Esophagus muscularis mucosa (tissue), 4 donors: ENCODE results near the gene FLNC. TPM values are rescaled to one million over a fixed set of nuclear protein-coding genes. Genes with fewer than 3 reads are reported as not detected.

Source experiments
- DNase-seq: peaks from one replicate; pipeline ENCODE4 v3.0.0-alpha.2; 2017; ENCODE audit errors: extremely low spot score
- H3K27ac ChIP-seq, 4 donors: fragments of 200-600 bp; sonication (generic); replicated peaks in 1 of 4; 1 replicate in 3 of 4; 2 replicates in 1 of 4; pipeline ENCODE4 v1.5.1; 2016 to 2019; ENCODE audit warnings: mild to moderate bottlenecking in 1 of 4
- H3K27me3 ChIP-seq, 4 donors: fragments of 200-600 bp; sonication (generic); one replicate each; pipeline versions ENCODE4 v1.5.1 to v1.6.0; 2016 to 2019
- H3K36me3 ChIP-seq, 4 donors: fragments of 200-600 bp; sonication (generic); one replicate each; pipeline ENCODE4 v1.5.1; 2016 to 2019
- H3K4me1 ChIP-seq, 4 donors: fragments of 200-600 bp; sonication (generic); one replicate each; pipeline ENCODE4 v1.5.1; 2016 to 2019
- H3K4me3 ChIP-seq, 4 donors: fragments of 200-600 bp; sonication (generic); 1 replicate in 2 of 4; 2 replicates in 2 of 4; pipeline ENCODE4 v1.5.1; 2016 to 2019; ENCODE audit warnings: mild to moderate bottlenecking in 4 of 4, moderate library complexity in 1 of 4
- H3K9me3 ChIP-seq, 4 donors: fragments of 200-600 bp; sonication (generic); 1 replicate in 3 of 4; 2 replicates in 1 of 4; pipeline ENCODE4 v1.5.1; 2016 to 2019
- EP300 ChIP-seq: sonication (generic); formaldehyde crosslinking; IDR thresholded peaks from one replicate; pipeline ENCODE4 v1.6.1; 2017; ENCODE audit warnings: antibody characterized with exemption
- POLR2A ChIP-seq: fragments of 450-650 bp; IDR thresholded peaks from one replicate; pipeline ENCODE4 v1.6.1; 2017; ENCODE audit warnings: antibody characterized with exemption, moderate library complexity, mild to moderate bottlenecking, low read depth
- POLR2AphosphoS5 ChIP-seq, 2 donors: sonication (generic); formaldehyde crosslinking; IDR thresholded peaks; one replicate each; pipeline ENCODE4 v1.6.1; 2017; ENCODE audit warnings: antibody characterized with exemption in 2 of 2
- WGBS: methylation state at CpG from one replicate; pipeline ENCODE4 v1.1.5; 2018; 5-methylcytosine and 5-hydroxymethylcytosine counted together
- intact Hi-C: fragments of 100-400 bp; cut with DNase I; formaldehyde crosslinking; loops from one replicate; pipeline ENCODE4 v1.15.1; 2023
- total RNA-seq, 4 donors: library from RNA; depleted of rRNA; stranded (reverse); fragments of >200 nt; gene quantifications; one replicate each; pipeline versions ENCODE4 v1.1.0 to v1.2.1, GENCODE V29; 2016
- TF ChIP-seq, protein P1 (sequence below), 3 experiments: fragments of 200-600 bp in 2 of 3; fragments of 450-650 bp in 1 of 3; sonication (generic) in 2 of 3; IDR thresholded peaks; one replicate each; pipeline ENCODE4 v1.5.1; 2017 to 2019; ENCODE audit warnings: antibody characterized with exemption in 3 of 3, mild to moderate bottlenecking in 2 of 3, moderate library complexity in 1 of 3

The FLNC gene
- total RNA-seq, 4 donors from 2014 or later: 391 to 932 (median 533) TPM

DNA sequence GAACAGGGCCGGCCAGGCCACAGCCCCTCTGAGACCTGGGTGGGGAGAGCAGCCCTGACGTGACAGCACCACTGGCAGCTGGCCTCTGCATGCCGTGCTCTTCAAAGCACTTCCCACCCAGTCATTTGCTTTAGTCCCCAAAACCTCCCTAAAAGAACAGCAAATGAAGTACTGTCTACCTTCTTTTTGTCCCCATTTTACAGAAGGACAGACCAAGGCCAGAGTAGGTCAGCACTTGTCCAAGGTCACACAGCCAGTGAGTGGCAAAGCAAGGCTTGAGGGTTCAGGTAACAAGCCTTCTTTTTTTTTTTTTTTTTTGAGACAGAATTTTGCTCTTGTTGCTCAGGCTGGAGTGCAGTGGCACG, 47.5 kb downstream of the FLNC start:
- no peaks in the 10 kb centered on the region for H3K27me3 ChIP-seq
- 92% methylated on average over 1 of the region's 4 CpGs for WGBS
- intact Hi-C loops: loop anchor here (10.0 kb wide), 1 partner anchor 143 kb away; the partner anchor contains the start of gene CALU
- H3K4me1 ChIP-seq: peaks cover 0 to 10% (median 8%) of the 10 kb centered on the region in 4 donors
- H3K9me3 ChIP-seq: no peaks in the 10 kb centered on the region
- H3K4me3 ChIP-seq: no peak overlapping the region
- DNase-seq: no peak
- H3K27ac ChIP-seq: no peak overlapping the region
- no peaks in the 10 kb centered on the region for H3K36me3 ChIP-seq
- TF ChIP-seq, protein P1, sequence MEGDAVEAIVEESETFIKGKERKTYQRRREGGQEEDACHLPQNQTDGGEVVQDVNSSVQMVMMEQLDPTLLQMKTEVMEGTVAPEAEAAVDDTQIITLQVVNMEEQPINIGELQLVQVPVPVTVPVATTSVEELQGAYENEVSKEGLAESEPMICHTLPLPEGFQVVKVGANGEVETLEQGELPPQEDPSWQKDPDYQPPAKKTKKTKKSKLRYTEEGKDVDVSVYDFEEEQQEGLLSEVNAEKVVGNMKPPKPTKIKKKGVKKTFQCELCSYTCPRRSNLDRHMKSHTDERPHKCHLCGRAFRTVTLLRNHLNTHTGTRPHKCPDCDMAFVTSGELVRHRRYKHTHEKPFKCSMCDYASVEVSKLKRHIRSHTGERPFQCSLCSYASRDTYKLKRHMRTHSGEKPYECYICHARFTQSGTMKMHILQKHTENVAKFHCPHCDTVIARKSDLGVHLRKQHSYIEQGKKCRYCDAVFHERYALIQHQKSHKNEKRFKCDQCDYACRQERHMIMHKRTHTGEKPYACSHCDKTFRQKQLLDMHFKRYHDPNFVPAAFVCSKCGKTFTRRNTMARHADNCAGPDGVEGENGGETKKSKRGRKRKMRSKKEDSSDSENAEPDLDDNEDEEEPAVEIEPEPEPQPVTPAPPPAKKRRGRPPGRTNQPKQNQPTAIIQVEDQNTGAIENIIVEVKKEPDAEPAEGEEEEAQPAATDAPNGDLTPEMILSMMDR (IDR thresholded peaks at IDR 0.05): no peak
- TF ChIP-seq POLR2AphosphoS5 (IDR thresholded peaks at IDR 0.05): no peak
- no peak for TF ChIP-seq EP300
- TF ChIP-seq POLR2A: no peak

DNA sequence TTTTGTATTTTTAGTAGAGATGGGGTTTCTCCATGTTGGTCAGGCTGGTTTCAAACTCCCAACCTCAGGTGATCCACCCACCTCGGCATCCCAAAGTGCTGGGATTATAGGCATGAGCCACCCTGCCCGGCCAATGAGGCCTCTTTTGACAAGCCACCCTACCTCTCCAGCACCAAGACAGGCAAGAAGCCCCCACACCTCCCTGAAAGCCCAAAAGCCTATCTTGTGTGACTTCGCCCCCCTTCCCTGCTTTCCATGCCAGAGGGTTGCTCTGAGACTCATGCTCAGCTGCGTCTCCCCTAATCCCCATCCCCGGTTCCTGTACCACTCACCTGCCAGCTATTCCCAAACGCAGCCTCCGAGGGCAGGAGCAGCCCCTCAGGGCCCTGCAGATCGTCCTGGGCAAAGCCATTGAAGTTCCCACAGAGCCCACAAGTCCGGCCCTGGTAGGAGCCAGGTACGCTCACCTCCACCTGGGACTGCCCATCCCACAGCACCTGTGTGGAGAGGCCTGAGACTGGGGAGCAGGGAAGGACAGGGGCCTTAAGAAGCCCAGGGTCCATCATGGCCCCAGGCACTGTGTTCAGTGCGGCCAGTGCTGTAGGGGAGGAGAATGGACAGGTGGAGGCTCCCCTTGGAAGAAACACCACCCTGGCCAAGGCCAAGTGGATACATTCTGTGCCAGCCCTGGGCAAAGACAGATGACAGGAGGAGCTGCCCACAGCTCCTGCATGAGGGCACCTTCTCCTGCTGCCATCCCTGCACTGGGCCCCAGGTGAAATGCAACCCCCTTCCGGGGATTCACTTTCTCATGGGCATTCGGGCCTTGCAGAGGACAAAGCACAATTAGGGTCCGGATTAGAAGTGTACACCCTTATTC, 48.3 kb downstream of the FLNC start:
- intact Hi-C loops: loop anchor here (10.0 kb wide), 1 partner anchor 144 kb away; the partner anchor contains the start of gene CALU
- no peak for DNase-seq
- 96% methylated on average over 14 of the region's 14 CpGs for WGBS
- no peak overlapping the region for H3K4me3 ChIP-seq
- no peaks in the 10 kb centered on the region for H3K9me3 ChIP-seq
- no peaks in the 10 kb centered on the region for H3K36me3 ChIP-seq
- no peak overlapping the region for H3K27ac ChIP-seq
- H3K4me1 ChIP-seq: peaks cover 0 to 11% (median 8%) of the 10 kb centered on the region in 4 donors
- no peaks in the 10 kb centered on the region for H3K27me3 ChIP-seq
- TF ChIP-seq, protein P1 (IDR thresholded peaks at IDR 0.05): no peak
- TF ChIP-seq EP300 (no peak), POLR2A (no peak), POLR2AphosphoS5 (IDR thresholded peaks at IDR 0.05) (no peak)

DNA sequence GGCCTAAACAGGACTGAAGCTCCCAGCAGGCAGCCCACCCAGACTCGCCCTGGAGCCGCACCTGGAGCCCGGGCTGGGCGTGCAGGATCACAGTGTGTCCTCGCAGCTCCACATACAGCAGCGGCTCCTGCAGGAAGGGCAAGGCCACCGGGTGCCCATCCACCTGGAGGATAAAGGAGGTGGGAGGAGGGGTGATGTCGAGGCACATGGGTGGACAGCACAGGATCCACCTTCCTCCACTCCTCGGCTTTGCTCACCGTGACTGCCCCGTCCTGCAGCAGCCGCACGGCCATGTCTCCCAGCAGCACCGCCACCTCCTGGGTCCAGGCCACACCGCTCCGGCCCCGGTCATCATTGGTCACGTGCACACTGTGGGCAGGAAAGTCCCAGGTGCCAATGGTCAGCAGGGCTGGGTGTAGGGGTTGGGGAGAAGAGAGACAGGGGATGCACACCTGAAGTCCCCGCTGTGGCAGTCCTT, 49.3 kb downstream of the FLNC start:
- Histone ChIP-seq H3K27me3 (peaks cover 0 to 1% (median 0%) of the 10 kb centered on the region in 4 donors), H3K9me3 (no peaks in the 10 kb centered on the region), H3K36me3 (no peaks in the 10 kb centered on the region), H3K4me3 (no peak overlapping the region), H3K4me1 (peaks cover 0 to 16% (median 12%) of the 10 kb centered on the region in 4 donors), H3K27ac (no peak overlapping the region)
- TF ChIP-seq EP300 (no peak), POLR2AphosphoS5 (IDR thresholded peaks at IDR 0.05) (no peak), POLR2A (no peak)
- TF ChIP-seq, protein P1 (IDR thresholded peaks at IDR 0.05): no peak
- intact Hi-C loops: loop anchor here (10.0 kb wide), 1 partner anchor 145 kb away; the partner anchor contains the start of gene CALU
- DNase-seq: no peak
- WGBS: 84% methylated on average over 8 of the region's 19 CpGs

DNA sequence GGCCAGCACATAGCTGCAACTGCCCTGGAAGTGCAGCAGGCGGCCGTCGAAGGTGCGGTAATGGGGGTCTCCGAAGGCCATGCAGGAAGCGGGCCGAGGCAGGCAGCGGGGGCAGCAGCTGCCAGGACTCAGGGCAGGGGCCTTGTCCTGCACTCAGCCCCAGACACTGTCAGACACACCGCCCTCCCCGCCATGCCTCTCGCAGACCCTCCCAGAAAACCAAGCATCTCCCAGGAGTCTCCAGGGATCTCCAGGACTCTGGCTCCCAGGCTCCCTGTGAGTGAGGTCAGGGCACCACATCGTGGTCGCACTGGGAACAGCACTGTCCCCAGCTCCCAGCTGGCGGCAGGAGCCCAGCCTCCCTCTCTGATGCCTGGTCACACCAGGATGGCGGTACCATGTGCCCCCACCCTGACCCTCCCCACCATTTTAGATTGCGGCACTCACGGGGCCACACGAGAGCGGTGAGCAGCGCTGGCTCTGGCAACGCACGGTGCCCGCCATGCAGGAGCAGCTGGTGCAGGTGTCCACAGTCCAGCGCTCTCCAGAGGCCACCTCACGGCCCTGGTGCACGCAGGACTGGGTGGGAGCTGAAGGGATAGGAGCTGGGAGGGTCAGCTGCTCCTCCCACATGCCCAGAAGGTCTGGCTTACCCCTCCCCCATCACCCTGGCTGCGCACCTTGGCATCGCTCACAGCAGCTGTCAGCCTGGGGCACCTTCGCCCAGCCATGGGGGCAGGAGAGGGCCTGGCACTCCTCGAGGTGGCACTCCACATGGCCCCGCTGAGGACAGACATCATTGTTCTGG, 49.9 kb downstream of the FLNC start:
- WGBS: 46% methylated on average over 9 of the region's 31 CpGs

More for the DNA sequence above, 49.9 kb downstream of the FLNC start:
- H3K36me3 ChIP-seq: no peaks in the 10 kb centered on the region
- intact Hi-C loops: loop anchor here (5.0 to 10.0 kb wide), 4 partner anchors 88 to 403 kb away; partner anchors contain the start of genes CALU, CCDC136 and METTL2B
- H3K4me3 ChIP-seq: no peak overlapping the region
- H3K4me1 ChIP-seq: peaks cover 0 to 16% (median 12%) of the 10 kb centered on the region in 4 donors
- no peak for DNase-seq
- TF ChIP-seq POLR2AphosphoS5 (IDR thresholded peaks at IDR 0.05): peak in 1 of 2 donors; percentile 52
- TF ChIP-seq, protein P1 (IDR thresholded peaks at IDR 0.05): peak; percentile 79 to 94 (median 91)
- no peak for TF ChIP-seq POLR2A
- H3K9me3 ChIP-seq: no peaks in the 10 kb centered on the region
- H3K27me3 ChIP-seq: peaks cover 0 to 8% (median 0%) of the 10 kb centered on the region in 4 donors
- no peak overlapping the region for H3K27ac ChIP-seq
